Measurements from ENCODE around the gene DOK6. TPM values are rescaled to one million over a fixed set of nuclear protein-coding genes. Genes with fewer than 3 reads are reported as not detected.

The DOK6 gene
- polyA plus RNA-seq, 1 experiment, result 0.55 TPM

DNA sequence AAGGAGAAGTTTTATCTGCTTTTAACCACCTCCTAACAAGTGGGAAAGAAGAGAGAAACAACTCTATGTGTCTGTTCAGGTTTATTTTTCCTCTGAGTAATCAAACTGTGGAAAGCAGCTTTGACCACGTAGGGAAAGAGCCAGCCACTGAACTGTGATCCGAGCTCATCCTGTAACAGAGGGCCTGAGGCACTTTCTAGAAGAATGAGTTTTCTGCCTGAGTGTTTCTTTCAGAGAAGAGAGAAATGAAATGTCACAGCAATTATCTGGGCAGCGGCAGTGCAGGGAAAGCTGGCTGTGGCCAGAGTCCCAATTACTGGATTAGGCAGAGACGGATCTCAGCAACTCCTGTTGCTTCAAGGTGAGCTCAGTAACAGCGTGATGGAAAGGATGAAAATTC is 395.1 kb downstream of the DOK6 start:
- ChIA-PET CTCF (no interaction called here), POLR2A (no interaction called here)
- no peaks in the 10 kb centered on the region for H3K36me3 ChIP-seq (ENCODE audit: control insufficient read depth, insufficient read depth, low read length)
- TF ChIP-seq, protein P1, sequence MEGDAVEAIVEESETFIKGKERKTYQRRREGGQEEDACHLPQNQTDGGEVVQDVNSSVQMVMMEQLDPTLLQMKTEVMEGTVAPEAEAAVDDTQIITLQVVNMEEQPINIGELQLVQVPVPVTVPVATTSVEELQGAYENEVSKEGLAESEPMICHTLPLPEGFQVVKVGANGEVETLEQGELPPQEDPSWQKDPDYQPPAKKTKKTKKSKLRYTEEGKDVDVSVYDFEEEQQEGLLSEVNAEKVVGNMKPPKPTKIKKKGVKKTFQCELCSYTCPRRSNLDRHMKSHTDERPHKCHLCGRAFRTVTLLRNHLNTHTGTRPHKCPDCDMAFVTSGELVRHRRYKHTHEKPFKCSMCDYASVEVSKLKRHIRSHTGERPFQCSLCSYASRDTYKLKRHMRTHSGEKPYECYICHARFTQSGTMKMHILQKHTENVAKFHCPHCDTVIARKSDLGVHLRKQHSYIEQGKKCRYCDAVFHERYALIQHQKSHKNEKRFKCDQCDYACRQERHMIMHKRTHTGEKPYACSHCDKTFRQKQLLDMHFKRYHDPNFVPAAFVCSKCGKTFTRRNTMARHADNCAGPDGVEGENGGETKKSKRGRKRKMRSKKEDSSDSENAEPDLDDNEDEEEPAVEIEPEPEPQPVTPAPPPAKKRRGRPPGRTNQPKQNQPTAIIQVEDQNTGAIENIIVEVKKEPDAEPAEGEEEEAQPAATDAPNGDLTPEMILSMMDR (IDR thresholded peaks at IDR 0.05; ENCODE audit: insufficient read depth, low read depth, low read length), result no peak
- H3K4me3 ChIP-seq (ENCODE audit: low read depth, low read length), result no peak overlapping the region
- H3K27me3 ChIP-seq (ENCODE audit: control insufficient read depth, insufficient read depth, low read length), result no peaks in the 10 kb centered on the region
- DNase-seq (ENCODE audit: low read depth), result peak; percentile 9

DNA sequence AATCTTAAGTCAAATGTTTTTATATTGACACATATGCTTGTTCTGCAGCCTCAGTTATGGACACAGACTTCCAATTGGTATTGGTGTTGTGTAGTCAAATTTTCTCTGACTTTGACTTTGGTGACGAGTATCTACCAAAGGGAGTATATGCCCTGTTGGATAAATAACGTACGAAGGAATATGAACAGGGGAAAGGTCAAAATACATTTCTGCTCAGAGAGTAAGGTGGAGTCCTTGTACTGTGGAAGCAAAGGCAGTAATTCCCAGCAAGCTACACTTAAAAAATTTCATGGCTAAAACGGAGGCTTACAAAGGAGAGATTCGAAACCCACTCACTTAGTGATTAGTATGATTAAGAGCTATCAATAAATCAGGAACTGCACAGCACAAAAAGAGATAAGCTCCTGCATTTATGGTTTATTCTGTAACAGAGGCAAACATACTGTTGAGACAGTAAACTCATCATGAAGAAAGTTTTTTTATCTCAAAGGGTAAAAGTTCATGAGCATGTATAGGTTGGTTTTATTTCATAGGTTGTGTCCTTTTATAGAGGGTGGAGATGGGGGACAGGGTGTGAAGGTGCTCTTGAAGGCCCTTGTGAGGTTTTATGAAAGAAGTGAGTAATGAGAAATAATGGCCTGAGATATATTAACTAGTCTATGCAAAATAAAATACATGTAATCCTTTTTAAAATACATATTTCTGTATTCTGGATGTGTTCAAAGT is 404.3 kb downstream of the DOK6 start:
- Histone ChIP-seq H3K27me3 (ENCODE audit: control insufficient read depth, insufficient read depth, low read length) (no peaks in the 10 kb centered on the region), H3K4me3 (ENCODE audit: low read depth, low read length) (no peak overlapping the region), H3K36me3 (ENCODE audit: control insufficient read depth, insufficient read depth, low read length) (no peaks in the 10 kb centered on the region)
- no peak for DNase-seq (ENCODE audit: low read depth)
- ChIA-PET CTCF (no interaction called here), POLR2A (no interaction called here)
- TF ChIP-seq, protein P1 (IDR thresholded peaks at IDR 0.05; ENCODE audit: insufficient read depth, low read depth, low read length), result no peak

DNA sequence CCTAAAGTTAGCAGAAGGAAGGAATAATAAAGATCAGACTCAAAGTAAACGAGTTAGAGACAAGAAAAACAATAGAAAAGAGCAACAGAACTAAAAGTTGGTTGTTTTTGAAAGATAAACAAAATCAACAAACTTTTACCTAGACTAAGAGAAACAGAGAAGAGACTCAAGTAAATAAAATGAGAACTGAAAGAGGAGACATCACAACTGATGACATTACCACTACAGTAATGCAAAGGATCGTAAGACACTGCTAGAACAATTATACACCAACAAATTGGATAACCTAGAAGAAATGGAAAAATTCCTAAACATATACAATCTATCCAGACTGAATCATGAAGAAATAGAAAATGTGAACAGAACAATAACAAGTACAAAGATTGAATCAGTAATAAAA is 407.7 kb downstream of the DOK6 start:
- ChIA-PET CTCF (no interaction called here), POLR2A (no interaction called here)
- Histone ChIP-seq H3K36me3 (ENCODE audit: control insufficient read depth, insufficient read depth, low read length) (no peaks in the 10 kb centered on the region), H3K4me3 (ENCODE audit: low read depth, low read length) (no peak overlapping the region), H3K27me3 (ENCODE audit: control insufficient read depth, insufficient read depth, low read length) (no peaks in the 10 kb centered on the region)
- no peak for DNase-seq (ENCODE audit: low read depth)
- TF ChIP-seq, protein P1 (IDR thresholded peaks at IDR 0.05; ENCODE audit: insufficient read depth, low read depth, low read length), result no peak

DNA sequence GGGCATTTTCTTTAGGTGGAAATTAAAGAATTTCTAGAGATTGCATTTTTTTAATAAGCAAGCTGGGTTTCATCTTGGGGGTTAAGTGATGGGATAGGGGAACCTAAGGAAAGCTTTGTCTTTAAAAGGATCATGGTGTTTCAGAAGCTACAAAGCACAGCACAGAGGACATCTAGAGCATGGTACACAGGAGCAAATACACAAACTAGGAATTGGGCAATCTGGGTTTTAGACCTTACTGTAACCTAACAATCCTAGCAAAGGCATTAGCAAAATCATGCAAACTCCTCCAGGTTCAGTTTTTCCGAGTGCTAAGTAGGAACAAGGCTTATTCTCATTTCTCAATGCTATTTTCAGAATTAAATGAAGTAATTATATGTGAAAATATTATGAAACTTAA is 412.9 kb downstream of the DOK6 start:
- TF ChIP-seq, protein P1 (IDR thresholded peaks at IDR 0.05; ENCODE audit: insufficient read depth, low read depth, low read length), result no peak
- Histone ChIP-seq H3K27me3 (ENCODE audit: control insufficient read depth, insufficient read depth, low read length) (no peaks in the 10 kb centered on the region), H3K36me3 (ENCODE audit: control insufficient read depth, insufficient read depth, low read length) (no peaks in the 10 kb centered on the region), H3K4me3 (ENCODE audit: low read depth, low read length) (no peak overlapping the region)
- CTCF ChIA-PET, result no interaction called here
- POLR2A ChIA-PET, result no interaction called here
- no peak for DNase-seq (ENCODE audit: low read depth)

DNA sequence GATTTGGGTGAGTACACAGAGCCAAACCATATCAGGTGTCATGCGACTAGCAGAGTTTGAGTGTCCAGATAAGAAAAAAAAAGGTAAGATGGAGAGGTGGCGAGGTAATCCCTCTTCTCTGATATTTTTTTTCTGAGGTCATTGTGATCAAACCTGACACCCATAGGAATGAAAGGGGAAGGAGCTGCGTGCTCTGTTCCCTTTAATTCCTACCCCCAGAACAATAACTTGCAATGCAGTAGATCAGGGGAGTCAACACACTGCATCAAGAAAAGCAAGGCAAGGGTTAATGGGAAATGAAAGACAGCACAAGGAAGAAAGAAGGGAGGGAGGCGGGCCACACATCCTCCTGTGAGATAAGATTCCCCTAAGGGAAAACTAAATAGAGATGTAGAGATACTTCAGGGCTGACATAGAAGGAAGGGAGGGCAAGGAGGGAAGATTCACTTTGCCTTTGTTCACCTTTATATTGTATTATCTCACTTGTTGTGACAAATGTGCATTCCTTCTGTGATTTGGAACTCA is 414.2 kb downstream of the DOK6 start:
- no peaks in the 10 kb centered on the region for H3K27me3 ChIP-seq (ENCODE audit: control insufficient read depth, insufficient read depth, low read length)
- POLR2A ChIA-PET, result no interaction called here
- H3K4me3 ChIP-seq (ENCODE audit: low read depth, low read length), result no peak overlapping the region
- H3K36me3 ChIP-seq (ENCODE audit: control insufficient read depth, insufficient read depth, low read length), result no peaks in the 10 kb centered on the region
- TF ChIP-seq, protein P1 (IDR thresholded peaks at IDR 0.05; ENCODE audit: insufficient read depth, low read depth, low read length), result no peak
- CTCF ChIA-PET, result no interaction called here
- DNase-seq (ENCODE audit: low read depth), result no peak
